Renal cortical epithelial cell (primary cell): ENCODE measurements around the gene ARL2. TPM values are rescaled to one million over a fixed set of nuclear protein-coding genes. Genes with fewer than 3 reads are reported as not detected.
"Not testable (repeated sequence)": the region's sequence is repeated elsewhere in the genome, so short reads cannot be mapped to it uniquely, and the experiment has no call there.

ENCODE experiments used
- DNase-seq: peaks from one replicate; pipeline ENCODE4 v3.0.0-alpha.2; 2011; ENCODE audit warnings: low read depth
- total RNA-seq: library from RNA; depleted of rRNA; stranded (reverse); fragments of >200 nt; gene quantifications from 2 replicates; pipeline ENCODE4 v1.2.3, GENCODE V29; 2014

ARL2 gene
- 87.3 and 107 TPM in 2 replicates for total RNA-seq

DNA sequence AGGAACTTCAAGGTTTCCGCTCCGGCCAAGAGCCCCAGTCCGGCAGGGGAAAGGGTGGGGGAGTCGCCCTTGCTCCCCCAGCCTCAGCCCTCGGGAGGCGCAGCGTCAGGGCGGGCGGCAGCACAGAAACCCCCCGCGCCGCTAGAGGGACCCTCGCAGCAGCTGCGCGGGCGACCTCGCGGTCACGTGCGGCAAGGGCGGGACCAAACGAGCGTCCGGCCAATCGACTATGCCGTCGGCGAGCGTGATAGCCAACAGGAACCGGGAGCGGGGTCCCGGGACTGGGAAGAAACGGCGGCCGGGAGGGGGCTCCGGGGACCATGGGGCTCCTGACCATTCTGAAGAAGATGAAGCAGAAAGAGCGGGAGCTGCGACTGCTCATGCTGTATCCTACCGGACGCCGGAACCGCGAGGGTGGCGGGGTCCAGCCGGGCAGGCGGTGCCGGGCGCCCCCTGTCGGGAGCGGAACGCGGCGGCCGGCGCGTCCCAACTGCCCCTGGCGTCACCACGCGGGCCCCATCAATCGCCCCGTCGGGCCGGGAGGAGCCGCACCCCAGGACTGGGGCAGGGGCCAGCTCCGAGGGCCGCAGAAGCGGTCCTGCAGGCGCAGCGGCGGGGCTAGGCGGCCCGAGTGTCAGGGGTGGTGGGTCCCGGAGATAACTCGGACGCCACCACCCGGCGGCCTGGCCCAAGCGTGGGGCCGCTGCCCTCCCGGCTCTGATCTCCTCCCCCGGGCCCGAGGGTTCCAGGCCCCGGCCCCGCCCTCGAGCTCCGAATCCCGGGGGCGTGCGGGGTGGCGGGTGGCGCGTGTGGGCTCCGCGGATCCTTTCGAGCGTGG lies at the start of gene ARL2:
Gene ARL2 (plus strand): TSS at position 273 of the 838 bp plus-strand sequence. CDS start 48 bp downstream, at position 321.
- DNase-seq = peak; percentile 68

DNA sequence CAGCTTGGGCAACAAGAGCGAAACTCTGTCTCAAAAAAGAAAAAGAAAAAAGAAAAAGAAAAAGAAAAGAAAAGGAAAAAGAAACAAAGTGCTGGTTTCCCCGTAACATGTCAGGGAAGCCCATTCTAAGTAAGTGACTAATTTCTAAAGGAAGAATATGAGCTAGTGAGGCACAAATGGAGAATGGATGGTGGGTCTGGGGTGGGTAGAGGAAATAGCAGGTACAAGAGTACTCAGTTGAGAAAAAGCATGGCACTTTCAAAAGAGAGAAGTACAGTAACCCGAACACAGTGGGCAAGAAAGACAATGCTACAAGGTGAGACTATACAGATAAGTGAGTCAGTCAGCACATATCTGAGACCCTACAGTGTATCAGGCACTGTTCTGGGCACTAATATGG lies 46.6 kb upstream of the ARL2 start:
- DNase-seq = no peak

DNA sequence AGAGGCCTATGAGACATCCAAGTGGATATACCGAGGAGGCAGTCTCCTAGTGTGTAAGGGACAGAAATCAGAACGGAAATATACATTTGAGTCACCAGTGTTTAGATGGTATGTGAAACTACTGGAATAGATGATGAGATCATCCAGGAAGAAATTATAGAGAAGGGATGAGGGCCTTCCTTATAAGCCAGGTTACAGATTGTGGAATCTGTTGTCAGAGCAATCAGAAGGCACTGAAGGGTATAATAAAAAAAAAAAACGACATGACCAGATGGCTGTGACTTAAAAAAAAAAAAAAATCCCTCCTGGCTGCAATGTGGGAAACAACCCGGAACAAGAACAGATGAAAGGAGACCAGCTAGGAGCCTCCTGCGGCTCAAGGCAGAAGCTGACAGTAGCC lies 44.8 kb upstream of the ARL2 start:
- peak; percentile 50 for DNase-seq

DNA sequence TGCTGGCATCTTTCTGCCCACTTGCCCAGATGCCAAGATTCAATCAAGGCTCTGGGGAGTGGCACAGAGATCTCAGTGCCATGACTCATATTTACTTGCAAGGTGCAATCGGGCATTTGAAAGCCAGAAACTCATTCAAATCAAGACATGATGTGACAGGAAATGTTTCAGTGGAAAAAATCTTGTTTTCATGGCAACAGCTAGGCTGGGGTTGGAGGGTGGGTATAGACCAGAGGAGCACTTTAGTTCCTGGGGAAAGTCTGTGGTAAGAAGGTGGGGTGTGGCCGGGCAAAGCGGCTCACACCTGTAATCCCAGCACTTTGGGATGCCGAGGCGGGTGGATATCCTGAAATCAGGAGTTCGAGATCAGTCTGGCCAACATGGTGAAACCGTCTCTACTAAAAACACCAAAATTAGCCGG lies 43.2 kb upstream of the ARL2 start:
- peak; percentile 77 for DNase-seq

DNA sequence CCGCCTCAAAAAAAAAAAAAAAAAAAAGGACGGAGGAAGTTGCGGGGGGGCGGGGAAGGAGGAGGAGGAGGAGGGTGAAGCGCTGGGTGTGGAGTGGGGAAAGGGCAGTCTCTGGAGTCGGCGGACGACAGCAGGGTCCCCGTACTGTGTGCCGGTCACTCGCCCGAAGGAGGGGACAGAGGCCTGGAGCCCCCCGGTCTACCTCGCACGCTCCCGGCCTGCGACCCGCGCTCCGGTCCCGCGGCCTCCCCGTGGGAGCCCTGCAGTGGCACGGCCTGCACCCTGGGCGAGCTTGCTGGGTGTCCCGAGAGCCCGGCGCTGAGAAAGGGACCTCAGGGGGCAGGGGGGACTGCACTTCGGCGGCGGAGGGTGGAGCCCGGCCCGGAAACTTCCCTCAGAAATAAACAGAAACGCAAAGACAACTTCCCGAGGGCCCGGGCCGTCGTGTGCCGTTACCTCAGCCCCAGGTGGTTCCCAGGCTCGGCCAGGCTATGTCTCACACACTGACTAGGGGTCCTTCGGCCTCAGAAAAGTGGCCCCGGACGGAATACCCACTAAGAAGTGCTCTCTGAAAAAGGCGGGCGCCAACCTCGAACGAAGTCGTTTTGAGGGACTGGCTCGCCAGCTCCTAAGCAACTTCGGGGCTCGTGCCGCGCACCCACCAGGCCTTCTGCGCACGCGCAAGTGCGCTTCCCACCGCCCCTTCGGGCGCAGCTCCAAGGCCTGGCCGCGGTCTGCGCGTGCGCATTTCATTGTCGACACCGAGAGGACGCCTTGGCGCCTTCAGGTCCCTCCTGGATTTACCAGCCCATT lies 42.3 kb upstream of the ARL2 start, which contains the start of gene MAJIN:
Gene MAJIN (minus strand): TSS at position 688 of the 813 bp plus-strand sequence. CDS start 12,703 bp downstream, outside the sequence.
- DNase-seq = peak; percentile 56

DNA sequence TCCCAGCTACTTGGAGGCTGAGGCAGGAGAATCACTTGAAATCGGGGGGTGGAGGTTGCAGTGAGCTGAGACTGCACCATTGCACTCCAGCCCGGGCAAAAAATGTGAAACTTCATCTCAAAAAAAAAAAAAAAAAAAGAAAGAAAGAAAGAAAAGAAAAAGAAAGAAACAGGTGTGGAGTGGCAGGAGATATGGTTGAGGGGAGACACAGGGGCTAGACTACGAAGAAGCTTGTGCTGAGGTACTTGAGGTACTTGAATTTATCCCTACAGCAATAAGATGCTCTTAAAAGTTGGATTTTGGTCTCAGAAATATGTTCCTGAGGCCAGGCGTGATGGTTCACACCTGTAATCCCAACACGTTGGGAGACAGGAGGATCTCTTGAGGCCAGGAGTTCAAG lies 39.8 kb upstream of the ARL2 start:
- no peak for DNase-seq

DNA sequence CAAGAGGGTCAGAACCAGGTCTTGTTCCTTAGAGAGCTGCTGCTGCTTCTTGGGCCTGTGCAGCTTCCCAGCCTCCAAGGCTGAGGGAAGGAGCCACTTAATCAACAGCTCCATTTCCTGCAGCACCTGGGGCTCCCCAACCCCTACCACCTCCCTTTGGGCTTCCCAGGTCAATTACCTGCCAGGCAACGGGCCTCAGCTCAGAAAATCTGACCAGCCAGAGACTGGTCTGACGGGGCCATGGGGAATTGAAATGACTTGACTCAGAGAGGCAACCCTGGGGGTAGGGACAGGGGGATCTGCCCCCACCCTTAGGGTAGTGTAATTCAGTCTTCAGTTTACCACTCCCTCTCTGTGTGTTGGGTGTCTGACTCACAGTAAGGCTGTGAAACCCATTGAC lies 37.3 kb upstream of the ARL2 start:
- no peak for DNase-seq

DNA sequence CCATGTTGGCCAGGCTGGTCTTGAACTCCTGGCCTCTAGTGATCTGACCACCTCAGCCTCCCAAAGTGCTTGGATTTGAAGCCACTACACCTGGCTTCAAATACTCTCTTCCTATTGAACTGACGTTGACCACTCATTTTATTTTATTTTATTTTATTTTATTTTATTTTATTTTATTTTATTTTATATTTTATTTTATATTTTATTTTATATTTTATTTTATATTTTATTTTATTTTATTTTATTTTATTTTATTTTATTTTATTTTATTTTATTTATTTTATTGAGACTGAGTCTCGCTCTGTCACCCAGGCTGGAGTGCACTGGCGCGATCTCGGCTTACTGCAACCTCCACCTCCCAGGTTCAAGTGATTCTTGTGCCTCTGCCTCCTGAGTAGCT lies 30.6 kb upstream of the ARL2 start:
- DNase-seq = not testable (repeated sequence)

DNA sequence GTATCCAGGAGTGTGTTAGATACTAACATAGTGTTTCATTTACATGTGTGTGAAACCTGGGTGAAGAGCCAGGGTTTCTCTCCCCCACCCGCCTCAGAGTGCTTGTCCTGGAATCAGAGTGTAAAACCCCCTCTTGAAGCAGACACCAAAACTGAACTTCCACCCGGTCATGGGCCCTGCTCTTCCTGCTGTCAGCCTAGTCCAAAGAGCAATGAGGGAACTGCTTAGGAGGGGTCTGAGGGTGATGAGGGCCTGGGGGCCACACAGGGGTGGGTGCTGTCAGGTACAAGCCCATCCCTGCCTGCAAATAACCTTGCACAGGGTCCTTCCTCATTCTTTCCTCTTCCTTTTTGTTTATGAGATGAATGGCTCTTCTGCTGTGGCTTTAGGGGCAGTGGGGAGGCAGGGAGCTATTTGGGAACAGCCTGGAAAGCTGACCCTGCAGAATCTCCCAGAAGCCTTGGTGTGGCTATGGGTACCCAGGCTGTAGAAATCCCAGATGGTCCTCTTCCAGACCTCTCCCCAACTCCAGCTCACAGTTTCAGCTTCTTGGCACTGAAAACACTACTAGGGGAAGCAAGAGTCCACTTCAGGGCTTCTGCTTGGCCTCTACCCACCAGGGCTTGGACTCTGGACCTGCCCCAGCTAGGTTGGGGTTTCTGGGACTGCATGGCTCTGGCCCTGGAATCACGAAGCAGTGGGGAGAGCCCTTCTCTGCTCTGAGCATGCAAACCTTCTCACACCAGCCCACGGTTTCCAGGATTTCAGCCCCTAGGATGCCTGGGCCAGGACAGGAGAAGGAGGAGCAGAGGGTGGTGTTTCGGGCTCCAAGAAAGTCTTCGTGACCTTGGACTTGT lies 25.7 kb upstream of the ARL2 start:
- DNase-seq = no peak

DNA sequence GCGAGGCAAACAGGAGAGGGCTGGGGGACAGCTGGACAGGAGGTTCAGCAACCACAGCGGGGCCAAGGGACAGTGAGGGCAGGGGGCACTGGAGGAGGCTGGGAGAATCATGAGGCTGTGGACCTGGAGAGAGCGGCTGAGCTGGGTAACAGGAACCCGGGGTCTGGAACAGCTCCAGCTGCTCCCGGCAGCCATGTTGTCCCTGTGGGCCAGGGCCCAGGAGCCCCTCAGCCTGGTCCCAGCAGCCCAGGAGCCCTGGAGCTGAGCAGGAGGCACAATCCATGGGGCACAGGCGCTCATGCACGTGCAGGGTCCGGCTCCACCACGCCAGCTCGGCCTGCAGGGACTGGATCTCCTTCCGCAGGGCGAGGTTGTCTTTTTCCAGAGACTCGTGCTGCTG lies 24.5 kb upstream of the ARL2 start:
- DNase-seq = no peak

DNA sequence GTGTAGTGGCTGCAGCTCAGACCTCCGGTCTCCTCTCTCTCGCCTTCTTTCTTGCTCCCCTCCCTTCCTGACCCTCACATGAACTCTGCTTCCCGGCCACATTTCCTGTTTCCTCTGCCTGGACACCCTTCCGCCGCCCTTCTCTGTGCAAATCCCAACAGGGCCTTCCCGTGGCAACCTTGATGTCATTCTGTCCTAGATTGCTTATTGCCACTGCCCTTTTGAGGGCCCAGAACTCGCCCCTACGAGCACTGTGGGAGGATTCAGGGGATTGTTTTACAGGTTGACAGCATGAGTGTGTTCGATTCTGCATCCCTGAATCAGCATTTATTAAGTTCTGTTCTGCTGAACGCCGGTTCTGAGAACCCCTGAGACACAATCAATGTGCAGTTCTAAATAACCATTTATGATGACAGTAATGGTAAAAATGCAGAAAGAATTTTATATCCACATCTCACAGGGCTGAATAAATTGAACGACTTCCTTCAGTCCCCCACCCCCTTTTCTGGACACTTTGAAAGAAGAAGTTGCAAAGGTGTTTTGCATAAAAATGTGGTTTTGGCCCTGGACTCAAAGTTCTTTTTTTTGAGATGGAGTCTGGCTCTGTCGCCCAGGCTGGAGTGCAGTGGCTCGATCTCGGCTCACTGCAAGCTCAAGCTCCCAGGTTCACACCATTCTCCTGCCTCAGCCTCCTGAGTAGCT lies 23.6 kb upstream of the ARL2 start:
- DNase-seq = no peak

DNA sequence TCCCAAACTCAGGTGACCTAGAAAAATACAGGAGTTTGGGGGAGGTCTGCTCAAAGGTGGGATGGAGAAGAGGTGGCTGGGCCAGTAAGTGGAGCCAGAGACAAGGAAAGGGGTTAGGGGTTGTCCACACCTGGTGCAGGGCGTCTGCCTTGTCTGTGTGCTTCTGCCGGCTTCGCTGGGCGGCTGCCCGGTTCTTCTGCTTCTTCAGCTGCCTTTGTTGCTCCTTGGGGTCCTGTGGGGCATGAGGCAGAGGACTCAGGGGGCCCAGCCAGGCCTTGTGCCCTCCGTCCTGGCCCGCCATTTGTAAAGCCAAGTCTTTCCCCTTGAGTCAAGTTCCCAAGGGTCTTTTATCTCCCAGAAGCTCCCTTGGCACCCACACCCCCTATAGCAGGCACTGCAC lies 19.6 kb upstream of the ARL2 start:
- no peak for DNase-seq

DNA sequence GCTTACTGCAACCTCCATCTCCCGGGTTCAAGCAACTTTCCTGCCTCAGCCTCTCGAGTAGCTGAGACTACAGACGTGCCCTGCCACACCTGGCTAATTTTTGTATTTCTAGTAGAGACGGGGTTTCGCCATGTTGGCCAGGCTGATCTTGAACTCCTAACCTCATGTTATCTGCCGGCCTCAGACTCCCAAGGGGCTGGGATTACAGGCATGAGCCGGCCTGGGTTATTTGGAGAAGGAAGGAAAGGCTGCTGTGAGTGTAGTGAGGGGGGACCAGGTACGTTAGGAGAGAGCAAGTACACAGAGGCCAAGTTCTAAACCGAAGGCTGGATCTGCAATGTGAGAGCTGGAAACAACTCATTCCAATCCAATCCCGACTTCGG lies 17.6 kb upstream of the ARL2 start:
- no peak for DNase-seq

DNA sequence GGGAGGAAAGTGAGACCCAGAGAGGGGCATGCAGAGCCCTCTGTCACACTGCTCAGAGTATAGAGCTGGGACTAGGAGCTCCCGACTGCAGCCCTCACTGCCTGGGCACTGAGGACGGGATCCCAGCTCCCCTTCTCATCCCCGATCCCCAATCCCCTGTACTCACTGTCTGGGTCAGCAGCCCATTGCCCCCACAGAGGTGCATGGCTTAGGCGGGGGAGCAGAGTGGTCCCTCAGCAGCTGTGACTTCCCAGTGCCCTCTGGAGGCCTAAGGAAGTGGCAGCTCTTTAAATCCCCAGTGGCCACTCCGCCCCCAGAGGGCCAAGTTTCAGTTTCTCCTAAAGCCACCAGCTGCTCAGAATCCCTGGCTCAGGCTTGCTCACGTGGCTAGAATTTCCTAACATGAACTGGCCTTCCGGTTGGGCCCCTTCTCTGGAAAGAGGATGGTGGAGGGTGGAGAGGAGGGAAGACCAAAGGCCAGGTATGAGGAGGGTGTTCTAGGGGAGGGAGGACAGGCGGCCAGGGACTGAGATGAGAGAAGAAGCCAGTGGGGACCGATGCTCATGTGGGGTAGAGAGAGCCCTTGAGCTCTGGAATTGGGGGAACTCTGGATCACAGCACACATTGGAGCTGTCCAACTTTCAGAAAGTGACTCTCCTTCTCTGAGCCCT lies 17.1 kb upstream of the ARL2 start, which contains the start of gene BATF2:
Gene BATF2 (minus strand): TSS at position 262 of the 671 bp plus-strand sequence. CDS start 57 bp downstream, at position 205.
- DNase-seq = peak; percentile 67

DNA sequence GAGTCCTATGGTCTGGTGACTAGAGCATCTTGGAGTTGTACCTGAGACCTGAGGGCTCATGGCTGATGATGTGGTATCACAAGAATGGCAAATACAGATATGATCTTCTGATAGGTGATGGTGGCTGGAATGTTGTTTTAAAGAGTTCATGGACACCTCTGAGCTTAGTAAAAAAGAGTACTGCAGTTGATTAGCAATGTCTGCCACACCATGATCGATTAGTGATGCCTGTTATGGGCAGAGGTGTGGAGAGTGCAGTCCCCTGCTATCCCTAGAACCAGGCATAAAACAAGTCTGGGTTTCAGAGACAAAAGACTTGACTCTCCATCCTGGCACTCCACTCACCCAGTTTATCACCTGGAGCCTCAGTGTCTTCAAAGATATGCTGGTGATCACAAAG lies 15.8 kb upstream of the ARL2 start:
- DNase-seq = no peak

DNA sequence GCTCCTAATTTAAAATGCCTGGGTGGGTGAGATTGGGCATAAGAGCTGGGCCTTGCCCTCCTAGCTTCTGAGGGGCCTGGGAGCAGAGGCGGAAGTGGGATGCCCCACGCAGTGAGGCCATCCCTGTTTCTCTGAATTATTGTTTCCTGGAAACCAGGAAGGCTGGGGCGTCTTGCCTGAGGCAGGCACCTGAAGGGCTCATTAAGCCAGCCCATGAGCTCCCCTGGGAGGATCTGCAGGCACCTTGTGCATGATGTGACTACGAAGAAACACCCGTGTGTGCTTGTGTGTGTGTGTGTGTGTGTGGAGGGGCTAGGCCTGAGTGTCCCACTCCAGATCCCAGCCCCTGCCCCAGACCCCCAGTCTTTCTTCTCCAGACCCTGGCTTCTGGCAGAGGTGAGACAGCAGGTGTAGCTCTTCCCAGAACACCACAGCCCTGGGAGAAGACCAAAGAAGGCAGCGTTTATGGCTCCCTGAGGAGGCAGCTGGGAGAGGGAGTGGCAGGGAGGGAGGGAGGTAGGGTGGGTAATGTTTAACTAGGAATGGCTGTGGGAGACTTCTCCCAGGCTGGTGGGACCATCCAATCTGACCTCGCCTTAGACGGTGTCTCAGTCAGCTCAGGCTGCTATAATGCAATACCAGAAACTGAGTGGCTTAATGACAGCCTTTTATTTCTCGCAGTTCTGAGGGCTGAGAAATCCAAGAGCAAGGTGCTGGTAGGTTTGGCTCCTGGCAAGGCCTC lies 15.1 kb upstream of the ARL2 start:
- DNase-seq = peak; percentile 78

DNA sequence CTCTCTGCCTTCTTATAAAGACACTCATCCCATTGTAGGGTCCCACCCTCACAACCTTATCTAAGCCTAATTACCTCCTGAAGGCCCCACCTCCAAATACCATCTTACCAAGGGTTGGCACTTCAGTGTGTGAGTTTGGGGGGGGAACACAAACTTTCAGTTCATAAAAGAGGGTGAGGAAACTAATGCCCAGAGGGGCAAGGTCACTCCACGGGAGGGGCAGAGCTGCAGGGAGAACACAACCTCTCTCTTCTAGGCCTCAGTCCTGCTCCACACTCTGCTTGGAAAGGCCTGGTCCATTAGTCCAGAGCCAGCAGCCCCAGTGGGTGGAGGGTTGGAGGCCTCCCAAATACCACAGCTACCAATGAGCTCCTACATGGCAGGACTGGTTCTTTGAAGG lies 14.5 kb upstream of the ARL2 start:
- DNase-seq = no peak

DNA sequence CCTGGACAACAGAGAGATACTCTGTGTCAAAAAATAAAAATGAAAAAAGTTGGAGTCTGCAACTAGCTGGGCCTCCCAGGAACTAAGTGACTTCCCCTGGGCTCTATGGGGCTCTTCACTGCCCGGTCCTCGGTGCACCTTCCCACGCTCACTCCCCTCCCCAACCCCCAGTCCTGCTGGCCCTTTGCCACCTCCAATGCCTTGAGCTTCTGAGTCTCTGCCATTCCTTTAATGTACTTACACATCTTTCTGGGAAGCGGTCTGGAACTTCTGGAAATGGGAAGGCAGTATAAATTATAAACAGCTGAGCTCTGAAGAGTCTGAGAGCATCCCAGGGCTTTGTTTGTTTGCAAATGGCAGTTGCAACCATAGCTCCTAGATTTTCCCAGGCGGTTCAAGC lies 11.3 kb upstream of the ARL2 start:
- no peak for DNase-seq

DNA sequence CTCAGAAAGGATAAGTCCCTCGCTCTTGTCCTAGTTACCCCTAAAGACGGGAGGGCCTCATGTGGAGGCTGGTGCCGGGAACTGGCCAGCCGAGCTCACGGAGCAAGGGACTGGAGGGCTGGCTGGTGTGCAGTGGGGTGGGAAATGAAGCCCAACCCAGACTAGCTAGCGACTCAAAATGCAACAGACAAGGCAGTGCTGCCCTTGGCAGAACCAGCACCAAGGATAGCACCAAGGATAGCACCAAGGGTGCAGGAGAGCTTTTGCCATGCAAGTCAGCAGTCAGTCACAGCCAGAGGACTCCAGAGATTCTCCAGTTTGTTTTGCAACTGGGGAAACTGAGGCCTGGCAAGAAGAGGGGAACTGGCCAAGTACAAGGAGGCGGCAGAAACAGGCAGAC lies 10.7 kb upstream of the ARL2 start:
- peak; percentile 37 for DNase-seq

DNA sequence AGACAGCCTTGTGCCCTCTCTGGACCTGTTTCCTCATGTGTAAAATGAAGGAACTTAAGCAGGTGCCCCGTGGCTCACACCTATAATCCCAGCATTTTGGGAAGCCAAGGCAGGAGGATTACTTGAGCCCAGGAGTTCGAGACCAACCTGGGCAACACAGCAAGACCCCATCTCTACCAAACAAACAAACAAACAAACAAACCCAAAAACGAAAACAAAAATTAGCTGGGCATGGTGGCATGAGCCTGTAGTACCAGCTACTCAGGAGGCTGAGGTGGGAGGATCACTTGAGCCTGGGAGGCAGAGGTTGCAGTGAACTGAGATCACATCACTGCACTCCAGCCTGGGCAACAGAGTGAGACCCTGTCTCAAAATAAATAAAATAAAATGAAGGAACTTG lies 10.0 kb upstream of the ARL2 start:
- not testable (repeated sequence) for DNase-seq
